ENCODE data around the gene EPHA4.

GRCh38 chr2:221485503-221485870 lies 86.6 kb downstream of the EPHA4 start:
- TF ChIP-seq CTCF (IDR thresholded peaks at IDR 0.05; ENCODE audit: insufficient read depth, low read depth, low read length) (no peak), EZH2 (IDR thresholded peaks at IDR 0.05; ENCODE audit: insufficient read depth, low read length) (no peak)
